Hepatocyte (in vitro differentiated cells): ENCODE measurements around the gene CMSS1. TPM values are rescaled to one million over a fixed set of nuclear protein-coding genes. Genes with fewer than 3 reads are reported as not detected.
A peak's percentile ranks its signal among the peaks of the same experiment; 100 is the strongest.

Experiments used
- DNase-seq: peaks from one replicate; pipeline ENCODE4 v3.0.0-alpha.2; 2016; ENCODE audit warnings: low spot score
- H2AFZ ChIP-seq: fragments of 200-600 bp; sonication (generic); 2 replicates; pipeline ENCODE4 v1.6.0; 2016; ENCODE audit warnings: antibody characterized with exemption, mild to moderate bottlenecking
- H3K27ac ChIP-seq: fragments of 200-600 bp; sonication (generic); 2 replicates; pipeline ENCODE4 v1.5.1; 2016; ENCODE audit warnings: mild to moderate bottlenecking
- H3K27me3 ChIP-seq: fragments of 200-600 bp; sonication (generic); 2 replicates; pipeline ENCODE4 v1.6.1; 2016
- H3K36me3 ChIP-seq: fragments of 200-600 bp; sonication (generic); replicated peaks from 2 replicates; pipeline ENCODE4 v1.5.1; 2016; ENCODE audit warnings: low read depth; ENCODE audit not compliant: insufficient read depth
- H3K4me1 ChIP-seq: fragments of 200-600 bp; sonication (generic); 2 replicates; pipeline ENCODE4 v1.5.1; 2016; ENCODE audit warnings: mild to moderate bottlenecking, moderate library complexity; ENCODE audit not compliant: insufficient read depth
- H3K4me2 ChIP-seq: fragments of 200-600 bp; sonication (generic); 2 replicates; pipeline ENCODE4 v1.6.0; 2016
- H3K4me3 ChIP-seq: fragments of 200-600 bp; sonication (generic); 2 replicates; pipeline ENCODE4 v1.5.1; 2016; ENCODE audit warnings: mild to moderate bottlenecking
- H3K79me2 ChIP-seq: fragments of 200-600 bp; sonication (generic); 2 replicates; pipeline ENCODE4 v1.6.0; 2017; ENCODE audit warnings: mild to moderate bottlenecking
- H3K9me2 ChIP-seq: fragments of 200-600 bp; sonication (generic); replicated peaks from 2 replicates; pipeline ENCODE4 v1.6.0; 2017; ENCODE audit warnings: mild to moderate bottlenecking; ENCODE audit not compliant: insufficient read depth
- H3K9me3 ChIP-seq: fragments of 200-600 bp; sonication (generic); 2 replicates; pipeline ENCODE4 v1.5.1; 2016; ENCODE audit warnings: low read depth, mild to moderate bottlenecking
- H4K20me1 ChIP-seq: fragments of 200-600 bp; sonication (generic); 2 replicates; pipeline ENCODE4 v1.6.0; 2016; ENCODE audit warnings: mild to moderate bottlenecking; ENCODE audit not compliant: insufficient read depth, poor library complexity, severe bottlenecking
- EZH2 ChIP-seq: fragments of 200-600 bp; sonication (generic); IDR thresholded peaks from 2 replicates; pipeline ENCODE4 v1.6.1; 2016; ENCODE audit warnings: antibody characterized with exemption, mild to moderate bottlenecking, borderline replicate concordance
- EZH2phosphoT487 ChIP-seq: fragments of 200-600 bp; sonication (generic); IDR thresholded peaks from one replicate; pipeline ENCODE4 v1.6.1; 2018; ENCODE audit warnings: antibody characterized with exemption, mild to moderate bottlenecking, low read depth, moderate library complexity; ENCODE audit not compliant: unreplicated experiment, severe bottlenecking
- WGBS: methylation state at CpG from one replicate; pipeline ENCODE4 v1.1.6; 2016; ENCODE audit warnings: low lambda C conversion rate; ENCODE audit errors: missing lambda C conversion rate; 5-methylcytosine and 5-hydroxymethylcytosine counted together
- polyA plus RNA-seq: library from polyadenylated mRNA; unstranded; fragments of >200 nt; fragmentation: Nextera tagmentation; extraction: Ambion mirVana; gene quantifications from 2 replicates; pipeline ENCODE4 v1.2.1, GENCODE V29; 2016
- total RNA-seq: library from RNA; depleted of rRNA; stranded (reverse); fragments of >200 nt; gene quantifications from 2 replicates; pipeline ENCODE4 v1.2.3, GENCODE V29; 2014
- TF ChIP-seq, protein P1 (sequence below): fragments of 200-600 bp; sonication (generic); IDR thresholded peaks from 2 replicates; pipeline ENCODE4 v1.5.1; 2016; ENCODE audit warnings: antibody characterized with exemption, mild to moderate bottlenecking; ENCODE audit not compliant: poor library complexity

CMSS1 gene
- total and polyA plus RNA-seq, 2 experiments from 2014 or later = 11.8 to 17.0 TPM

DNA sequence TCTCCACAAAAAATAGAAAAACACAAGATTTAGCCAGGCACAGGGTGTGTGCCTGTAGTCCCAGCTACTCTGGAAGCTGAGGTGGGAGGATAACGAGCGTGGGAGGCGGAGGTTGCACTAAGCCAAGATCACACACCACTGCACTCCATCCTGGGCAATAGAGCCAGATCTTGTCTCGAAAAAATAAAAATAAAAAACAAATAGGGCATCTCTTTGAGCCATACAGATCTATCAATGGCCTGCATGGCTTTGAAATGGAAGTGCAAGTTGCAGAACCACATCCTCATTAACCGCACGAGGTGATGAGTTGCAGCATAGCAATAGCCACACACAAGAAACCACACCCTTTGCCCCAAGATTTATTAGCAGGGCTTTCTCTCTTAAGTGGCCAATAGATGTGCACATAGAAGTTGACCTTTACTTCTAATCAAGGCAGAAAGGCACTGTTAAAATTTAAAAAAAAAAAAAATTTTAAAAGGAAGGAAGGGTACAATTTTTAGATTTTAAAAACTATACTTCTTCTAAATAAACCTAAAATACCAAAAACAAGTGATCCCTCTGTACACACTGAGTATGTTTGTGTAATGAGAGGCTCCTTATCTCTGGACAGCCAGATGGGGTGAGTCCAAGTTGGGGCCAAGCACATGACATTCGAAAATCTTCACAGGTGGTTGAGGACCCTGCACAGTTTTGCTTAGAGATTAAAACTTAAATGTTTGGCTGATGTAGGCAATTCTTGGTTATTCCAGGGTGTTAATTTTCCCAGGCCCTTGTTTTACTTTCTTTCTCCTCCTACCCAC is 243.2 kb downstream of the CMSS1 start:
- TF ChIP-seq EZH2 (no peak), EZH2phosphoT487 (no peak)
- TF ChIP-seq, protein P1, sequence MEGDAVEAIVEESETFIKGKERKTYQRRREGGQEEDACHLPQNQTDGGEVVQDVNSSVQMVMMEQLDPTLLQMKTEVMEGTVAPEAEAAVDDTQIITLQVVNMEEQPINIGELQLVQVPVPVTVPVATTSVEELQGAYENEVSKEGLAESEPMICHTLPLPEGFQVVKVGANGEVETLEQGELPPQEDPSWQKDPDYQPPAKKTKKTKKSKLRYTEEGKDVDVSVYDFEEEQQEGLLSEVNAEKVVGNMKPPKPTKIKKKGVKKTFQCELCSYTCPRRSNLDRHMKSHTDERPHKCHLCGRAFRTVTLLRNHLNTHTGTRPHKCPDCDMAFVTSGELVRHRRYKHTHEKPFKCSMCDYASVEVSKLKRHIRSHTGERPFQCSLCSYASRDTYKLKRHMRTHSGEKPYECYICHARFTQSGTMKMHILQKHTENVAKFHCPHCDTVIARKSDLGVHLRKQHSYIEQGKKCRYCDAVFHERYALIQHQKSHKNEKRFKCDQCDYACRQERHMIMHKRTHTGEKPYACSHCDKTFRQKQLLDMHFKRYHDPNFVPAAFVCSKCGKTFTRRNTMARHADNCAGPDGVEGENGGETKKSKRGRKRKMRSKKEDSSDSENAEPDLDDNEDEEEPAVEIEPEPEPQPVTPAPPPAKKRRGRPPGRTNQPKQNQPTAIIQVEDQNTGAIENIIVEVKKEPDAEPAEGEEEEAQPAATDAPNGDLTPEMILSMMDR = no peak
- no peak overlapping the region for H2AFZ ChIP-seq
- H3K4me1 ChIP-seq = no peaks in the 10 kb centered on the region
- no peaks in the 10 kb centered on the region for H3K79me2 ChIP-seq
- no peak overlapping the region for H3K4me2 ChIP-seq
- no peaks in the 10 kb centered on the region for H3K27me3 ChIP-seq
- H4K20me1 ChIP-seq = no peaks in the 10 kb centered on the region
- 77% methylated on average over 7 of the region's 7 CpGs for WGBS
- no peaks in the 10 kb centered on the region for H3K36me3 ChIP-seq
- DNase-seq = no peak
- no peak overlapping the region for H3K4me3 ChIP-seq
- no peaks in the 10 kb centered on the region for H3K9me3 ChIP-seq
- no peaks in the 10 kb centered on the region for H3K9me2 ChIP-seq
- H3K27ac ChIP-seq = no peak overlapping the region

DNA sequence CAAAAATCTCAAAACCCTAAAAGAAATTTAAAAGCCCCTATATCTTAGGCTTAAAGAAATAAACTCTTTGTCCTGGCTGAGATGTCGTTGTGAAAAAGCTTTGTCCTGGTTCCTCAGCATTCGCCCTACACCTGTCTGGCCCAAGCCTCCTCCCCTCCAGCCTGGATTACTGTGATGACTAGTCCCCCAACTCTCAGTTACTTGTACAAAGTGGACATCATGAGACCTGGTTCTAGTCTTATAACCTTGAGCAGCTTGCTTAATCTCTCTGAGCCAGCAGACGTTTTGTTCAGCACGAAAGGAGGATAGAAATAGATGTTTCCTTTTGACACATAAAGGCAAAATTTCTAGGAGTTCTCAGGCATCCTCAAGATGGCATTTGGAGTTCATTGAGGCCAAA is 245.0 kb downstream of the CMSS1 start:
- DNase-seq = no peak
- Histone ChIP-seq H3K27ac (no peak overlapping the region), H3K9me3 (no peaks in the 10 kb centered on the region), H3K4me2 (no peak overlapping the region), H3K79me2 (no peaks in the 10 kb centered on the region), H3K9me2 (no peaks in the 10 kb centered on the region), H4K20me1 (no peaks in the 10 kb centered on the region), H3K4me3 (no peak overlapping the region), H3K36me3 (no peaks in the 10 kb centered on the region), H3K27me3 (no peaks in the 10 kb centered on the region), H3K4me1 (peaks cover 10% of the 10 kb centered on the region), H2AFZ (no peak overlapping the region)
- WGBS = 74% methylated on average over 4 of the region's 4 CpGs
- no peak for TF ChIP-seq EZH2phosphoT487
- TF ChIP-seq, protein P1 = no peak
- no peak for TF ChIP-seq EZH2

DNA sequence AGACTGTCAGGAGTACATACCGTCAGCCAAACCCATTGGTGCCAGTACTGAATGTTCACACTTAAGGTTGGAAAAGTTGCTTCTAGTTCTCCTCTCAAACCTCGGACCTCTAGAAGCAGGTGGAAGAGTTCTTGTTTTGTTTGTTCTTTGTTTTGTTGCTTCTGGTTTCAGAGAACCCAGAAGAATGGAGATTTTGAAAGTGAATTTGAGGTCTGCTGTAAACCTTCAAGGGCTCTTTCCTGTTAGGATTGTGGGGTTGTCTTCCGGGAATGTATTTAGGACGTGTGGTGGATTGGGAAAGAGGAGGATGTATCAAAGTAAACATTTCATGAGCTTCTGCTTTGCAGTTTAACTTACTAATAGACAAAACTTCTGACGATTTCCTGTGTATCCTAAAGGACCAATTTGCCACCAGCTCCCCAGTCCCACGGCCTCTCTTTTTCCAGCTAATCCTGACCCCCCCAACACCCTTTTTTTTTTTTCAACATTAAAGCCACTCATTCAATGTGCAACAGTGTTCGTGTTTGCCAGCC is 246.3 kb downstream of the CMSS1 start:
- no peak overlapping the region for H2AFZ ChIP-seq
- TF ChIP-seq EZH2phosphoT487 (no peak), EZH2 (no peak)
- TF ChIP-seq, protein P1 = no peak
- no peak for DNase-seq

More for the DNA sequence above, 246.3 kb downstream of the CMSS1 start:
- no peak overlapping the region for H3K4me3 ChIP-seq
- peak overlapping the region; percentile 8 for H3K4me2 ChIP-seq
- H3K9me2 ChIP-seq = no peaks in the 10 kb centered on the region
- no peaks in the 10 kb centered on the region for H3K9me3 ChIP-seq
- peak overlapping the region; percentile 49 for H3K27ac ChIP-seq
- 56% methylated on average over 7 of the region's 7 CpGs for WGBS
- no peaks in the 10 kb centered on the region for H3K27me3 ChIP-seq
- H3K79me2 ChIP-seq = no peaks in the 10 kb centered on the region
- peaks cover 10% of the 10 kb centered on the region for H3K4me1 ChIP-seq
- H3K36me3 ChIP-seq = no peaks in the 10 kb centered on the region
- H4K20me1 ChIP-seq = no peaks in the 10 kb centered on the region
